DMS114 treated with DMSO at 0.1 percent for 48 hours (cell line): ENCODE results near the gene SRRM3.
A peak's percentile ranks its signal among the peaks of the same experiment; 100 is the strongest.
"Not testable (repeated sequence)": the region's sequence is repeated elsewhere in the genome, so short reads cannot be mapped to it uniquely, and the experiment has no call there.

Experiments
- DNase-seq: peaks from one replicate; lab custom pipeline; 2025; ENCODE audit not compliant: unreplicated experiment; lab: John Stamatoyannopoulos, UW

SRRM3 gene

GRCh38 chr7:76189276-76189675 is 12.4 kb upstream of the SRRM3 start:
- DNase-seq, result no peak

GRCh38 chr7:76191783-76192240 is 9.9 kb upstream of the SRRM3 start:
- DNase-seq, result peak; percentile 68

GRCh38 chr7:76193466-76193865 is 8.2 kb upstream of the SRRM3 start:
- DNase-seq, result no peak

- no peak for DNase-seq
Measured at GRCh38 chr7:76193883-76194282, 7.8 kb upstream of the SRRM3 start.

GRCh38 chr7:76196786-76197185 is 4.9 kb upstream of the SRRM3 start:
- no peak for DNase-seq

GRCh38 chr7:76198202-76198601 is 3.5 kb upstream of the SRRM3 start:
- DNase-seq, result no peak

GRCh38 chr7:76202666-76203030 is 952 bp downstream of the SRRM3 start:
- no peak for DNase-seq

GRCh38 chr7:76204147-76204546 is 2.5 kb downstream of the SRRM3 start:
- DNase-seq, result no peak

GRCh38 chr7:76206633-76207032 is 4.9 kb downstream of the SRRM3 start:
- DNase-seq, result no peak

GRCh38 chr7:76209310-76209709 is 7.6 kb downstream of the SRRM3 start:
- DNase-seq, result no peak

GRCh38 chr7:76211216-76211615 is 9.5 kb downstream of the SRRM3 start:
- no peak for DNase-seq

- not testable (repeated sequence) for DNase-seq
Measured at GRCh38 chr7:76215349-76215748, 13.7 kb downstream of the SRRM3 start.

- DNase-seq, result no peak
Measured at GRCh38 chr7:76216381-76217082, 14.8 kb downstream of the SRRM3 start.

- DNase-seq, result no peak
Measured at GRCh38 chr7:76217942-76218566, 16.4 kb downstream of the SRRM3 start.

GRCh38 chr7:76220185-76221057 is 18.7 kb downstream of the SRRM3 start:
- DNase-seq, result no peak

GRCh38 chr7:76222333-76222732 is 20.6 kb downstream of the SRRM3 start:
- DNase-seq, result no peak

- DNase-seq, result no peak
Measured at GRCh38 chr7:76222839-76223238, 21.1 kb downstream of the SRRM3 start.

GRCh38 chr7:76223286-76223972 is 21.7 kb downstream of the SRRM3 start:
- no peak for DNase-seq

GRCh38 chr7:76224695-76225094 is 23.0 kb downstream of the SRRM3 start:
- DNase-seq, result no peak

GRCh38 chr7:76225379-76225778 is 23.7 kb downstream of the SRRM3 start:
- no peak for DNase-seq

GRCh38 chr7:76225951-76226350 is 24.3 kb downstream of the SRRM3 start:
- DNase-seq, result no peak
